HG03575 (cell line): Measurements from ENCODE around the gene SPATA46.
"Not testable (repeated sequence)": the region's sequence is repeated elsewhere in the genome, so short reads cannot be mapped to it uniquely, and the experiment has no call there.

ENCODE experiments used
- ATAC-seq: cut with Tn5 transposase; IDR thresholded peaks from one replicate; pipeline ENCODE4 v1.9.1; 2021; ENCODE audit not compliant: unreplicated experiment, insufficient number of reproducible peaks, low FRiP score; ENCODE audit errors: extremely low read depth

SPATA46 gene

GRCh38 chr1:162376691-162377090 lies at the start of gene SPATA46:
Gene SPATA46 (minus strand): TSS chr1:162376854. CDS start chr1:162376790, 64 bp downstream.
- no peak for ATAC-seq

DNA sequence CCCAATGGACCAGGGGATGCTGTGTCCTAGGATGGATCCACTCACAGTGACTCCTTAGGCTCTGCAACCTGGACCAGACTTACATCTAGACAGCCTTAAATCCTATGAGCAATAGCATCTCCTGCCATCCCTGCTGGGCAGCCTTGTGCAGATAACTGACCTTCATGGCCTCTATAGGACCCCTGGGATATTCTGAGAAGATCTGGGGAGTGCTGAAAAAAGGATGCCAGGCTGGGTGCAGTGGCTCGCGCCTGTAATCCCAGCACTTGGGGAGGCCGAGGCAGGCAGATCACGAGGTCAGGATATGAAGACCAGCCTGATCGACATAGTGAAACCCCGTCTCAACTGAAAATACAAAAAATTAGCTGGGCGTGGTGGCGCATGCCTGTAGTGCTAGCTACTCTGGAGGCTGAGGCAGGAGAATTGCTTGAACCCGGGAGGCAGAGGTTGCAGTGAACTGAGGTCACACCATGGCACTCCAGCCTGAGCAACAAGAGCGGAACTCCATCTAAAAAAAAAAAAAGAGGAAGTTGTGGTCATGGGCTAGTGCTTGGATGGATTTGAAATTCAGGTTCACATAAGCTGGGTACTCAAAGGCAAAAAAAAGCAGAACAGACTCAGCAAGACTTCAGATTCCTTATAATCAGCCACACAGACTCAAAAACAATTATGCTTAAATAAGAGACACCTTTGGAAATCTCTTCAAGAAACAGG lies 46.2 kb upstream of the SPATA46 start:
- no peak for ATAC-seq

- no peak for ATAC-seq
These were observed 44.9 kb upstream of the SPATA46 start for GRCh38 chr1:162421258-162422164.

DNA sequence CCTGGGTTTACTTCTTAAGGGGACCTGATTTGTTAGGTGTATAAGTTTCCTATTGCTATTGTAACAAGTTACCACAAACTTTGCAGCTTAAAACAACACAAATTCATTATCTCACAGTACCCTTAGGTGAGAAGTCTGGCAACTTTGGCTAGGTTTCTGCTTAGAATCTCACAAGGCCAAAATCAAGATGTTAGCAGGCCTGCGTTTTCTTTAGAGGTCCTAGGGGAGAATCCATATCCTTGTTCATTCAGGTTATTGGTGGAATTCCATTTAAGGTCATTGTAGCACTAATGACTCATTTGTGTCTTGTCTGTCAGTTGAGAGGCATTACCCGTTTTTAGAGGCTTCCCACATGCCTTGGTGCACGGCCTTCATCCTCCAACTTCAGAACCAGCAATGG lies 43.5 kb upstream of the SPATA46 start:
- no peak for ATAC-seq

DNA sequence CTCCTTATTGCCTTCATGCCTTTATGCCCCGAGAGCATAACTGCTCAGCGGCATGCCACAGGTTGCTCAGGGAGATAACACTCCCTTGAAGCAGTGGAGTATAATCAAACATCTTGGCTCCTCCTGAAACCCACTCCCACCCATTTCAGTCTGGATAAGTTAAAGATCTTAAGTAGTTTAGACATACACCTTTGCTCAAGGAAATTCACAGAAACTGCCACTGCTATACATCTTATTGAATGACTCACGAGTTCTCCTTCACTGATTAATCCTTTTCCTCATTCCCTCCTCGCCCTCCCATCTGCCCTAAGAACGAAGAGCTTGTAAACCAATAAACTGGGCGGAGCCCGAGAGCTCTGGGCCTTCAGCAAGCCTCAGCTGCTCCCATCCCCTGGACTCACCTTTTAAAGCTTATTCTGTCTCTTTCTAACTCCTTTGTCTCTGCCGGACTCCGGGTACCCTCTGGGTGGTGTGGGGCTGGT lies 42.8 kb upstream of the SPATA46 start:
- not testable (repeated sequence) for ATAC-seq

DNA sequence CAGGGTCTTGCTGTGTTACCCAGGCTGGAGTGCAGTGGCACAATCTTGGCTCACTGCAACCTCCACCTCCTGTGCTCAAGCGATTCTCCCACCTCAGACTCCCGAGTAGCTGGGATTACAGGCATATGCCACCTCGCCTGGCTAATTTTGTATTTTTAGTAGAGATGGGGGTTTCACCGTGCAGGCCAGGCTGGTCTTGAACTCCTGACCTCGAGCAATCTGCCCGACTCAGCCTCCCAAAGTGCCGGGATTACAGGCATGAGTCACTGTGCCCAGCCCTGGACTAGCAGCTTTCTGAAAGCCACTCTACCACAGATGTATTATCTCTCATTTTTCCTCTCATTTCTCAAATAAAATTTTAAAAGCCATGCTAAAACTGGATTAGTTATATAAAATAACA lies 41.9 kb upstream of the SPATA46 start:
- not testable (repeated sequence) for ATAC-seq

DNA sequence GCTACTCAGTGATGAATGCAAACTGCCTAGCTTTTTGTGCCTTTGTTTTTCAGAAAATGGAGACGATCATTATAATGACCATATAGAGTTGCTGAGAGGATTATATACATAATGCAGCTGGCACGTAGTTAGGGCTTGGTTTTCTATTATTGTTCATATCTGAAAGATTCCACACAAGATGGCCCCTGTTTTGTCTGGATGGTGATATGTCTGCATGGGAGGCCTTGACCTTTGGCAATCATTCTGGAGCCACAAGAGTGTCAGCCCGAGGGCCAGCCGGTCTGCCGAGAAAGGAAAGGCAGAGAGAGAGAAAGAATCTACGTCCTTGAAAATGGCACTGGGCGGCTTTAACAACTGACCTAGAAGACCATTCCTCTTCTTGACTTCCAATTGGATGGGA lies 41.0 kb upstream of the SPATA46 start:
- no peak for ATAC-seq

DNA sequence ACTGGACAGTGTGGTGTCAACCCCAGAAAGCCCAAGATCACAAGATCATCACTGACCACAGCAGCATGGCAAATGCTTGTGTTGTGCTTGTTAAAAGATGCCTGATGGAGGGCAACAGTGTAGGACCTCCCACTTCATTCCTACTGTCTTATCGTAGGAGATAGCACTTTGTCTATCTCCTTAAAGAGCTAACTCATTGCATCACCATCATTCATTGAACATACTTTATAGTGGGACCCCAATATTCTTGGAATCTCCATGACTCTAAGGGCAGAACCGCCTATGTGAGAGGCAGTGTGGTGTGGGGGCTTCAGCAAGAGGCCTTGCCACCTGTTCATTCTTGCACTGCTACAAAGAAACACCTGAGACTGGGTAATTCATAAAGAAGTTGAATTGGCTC lies 40.3 kb upstream of the SPATA46 start:
- ATAC-seq, result no peak

GRCh38 chr1:162416215-162416614 lies 39.6 kb upstream of the SPATA46 start:
- ATAC-seq, result no peak

GRCh38 chr1:162412002-162412401 lies 35.3 kb upstream of the SPATA46 start, which contains the start of gene SH2D1B:
Gene SH2D1B (minus strand): TSS chr1:162412136. CDS start chr1:162412016, 120 bp downstream.
- ATAC-seq, result no peak

- ATAC-seq, result no peak
These were observed 30.9 kb upstream of the SPATA46 start for GRCh38 chr1:162407539-162407938.

DNA sequence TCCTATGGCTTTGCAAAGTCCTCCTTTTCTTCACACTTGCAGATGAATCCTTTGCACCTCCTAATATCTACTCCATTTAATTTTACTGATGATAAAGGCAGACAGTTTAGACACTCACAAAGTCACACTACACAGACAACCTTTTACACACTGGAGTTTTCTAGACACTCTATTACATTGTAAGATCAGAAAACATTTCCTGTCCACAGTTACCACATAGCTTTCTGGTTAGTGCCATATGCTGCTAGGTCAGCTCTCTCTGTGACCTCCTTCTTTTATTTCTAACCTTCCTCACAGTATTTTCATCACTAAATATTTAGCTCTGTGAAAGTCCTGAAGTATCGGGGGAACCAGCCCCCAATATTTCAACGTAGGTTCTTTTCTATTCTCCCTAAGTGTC lies 30.2 kb upstream of the SPATA46 start:
- no peak for ATAC-seq

DNA sequence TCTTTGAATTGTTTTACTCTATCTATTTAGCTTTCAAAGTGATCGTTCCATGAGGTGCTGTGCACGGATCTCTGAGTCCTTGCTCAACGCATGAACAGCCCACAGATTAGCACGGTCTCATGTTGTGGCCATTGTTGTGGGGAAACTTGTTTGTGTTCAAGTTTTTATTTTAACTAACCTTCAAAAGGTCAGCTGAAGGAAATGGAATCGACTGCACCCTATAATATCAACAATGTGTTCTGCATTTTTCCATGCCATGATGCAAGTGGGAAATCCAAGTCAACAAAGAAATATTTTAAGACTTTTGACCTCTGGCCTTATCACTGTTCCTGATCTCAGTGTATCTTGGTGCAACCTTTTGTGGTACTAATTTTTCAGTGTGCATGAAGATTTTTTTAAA lies 29.1 kb upstream of the SPATA46 start:
- ATAC-seq, result no peak

GRCh38 chr1:162404550-162405160 lies 28.0 kb upstream of the SPATA46 start:
- ATAC-seq, result no peak

- no peak for ATAC-seq
These were observed 24.2 kb upstream of the SPATA46 start for GRCh38 chr1:162400790-162401355.

DNA sequence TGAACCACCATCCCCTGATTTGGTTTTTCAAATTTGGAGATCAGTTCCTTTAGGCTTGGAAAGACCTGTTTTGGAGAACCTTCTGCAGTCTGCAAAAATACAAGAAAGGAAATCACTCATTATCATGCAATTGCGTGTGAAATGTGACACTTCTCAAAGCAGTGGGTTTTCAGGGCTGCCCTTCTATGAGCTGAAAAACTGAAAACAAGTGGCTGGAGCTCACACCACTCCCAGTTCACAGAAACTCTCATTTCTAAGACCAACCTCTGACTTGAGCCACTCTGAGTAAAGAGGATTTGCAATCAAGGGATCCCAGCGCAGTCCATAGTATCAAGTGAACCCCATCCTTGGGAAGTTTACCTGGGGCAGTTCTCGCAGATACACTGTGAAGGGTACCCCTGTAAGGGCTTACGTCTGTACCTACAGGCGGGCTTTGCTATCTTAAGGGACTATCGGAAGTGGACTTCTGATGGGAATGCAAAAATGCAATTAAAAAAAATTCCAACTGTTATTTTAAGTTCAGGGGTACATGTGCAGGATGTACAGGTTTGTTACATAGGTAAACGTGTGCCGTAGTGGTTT lies 22.4 kb upstream of the SPATA46 start:
- ATAC-seq, result no peak

GRCh38 chr1:162397943-162398560 lies 21.4 kb upstream of the SPATA46 start:
- no peak for ATAC-seq

DNA sequence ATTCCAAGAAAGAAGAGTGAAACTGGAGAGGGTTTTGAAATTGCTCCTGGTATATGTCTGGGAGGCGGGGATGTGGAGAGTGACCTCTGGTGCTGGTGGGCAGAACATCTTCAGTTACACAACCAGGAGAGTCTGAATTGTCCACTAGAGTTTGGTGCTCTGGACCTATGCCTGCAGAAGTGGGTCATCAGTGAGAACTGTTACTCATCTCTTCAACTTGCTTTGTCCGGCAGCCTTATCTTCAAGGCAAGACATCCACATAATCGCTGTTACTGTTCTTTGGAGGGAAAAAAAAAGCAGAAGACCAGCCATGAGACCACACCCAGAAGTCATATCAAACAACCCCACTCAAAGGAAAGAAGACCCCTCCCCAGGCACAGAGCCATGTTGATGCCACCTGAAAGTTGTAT lies 20.4 kb upstream of the SPATA46 start:
- no peak for ATAC-seq
